ENCODE results near the gene NCF2. TPM values are rescaled to one million over a fixed set of nuclear protein-coding genes. Genes with fewer than 3 reads are reported as not detected.

Gene NCF2
- total RNA-seq, 1 donor from 2014 or later, result 4.9 TPM

- FAIRE-seq, result no peak
- DNase-seq (ENCODE audit: low spot score in 2 of 2), result no peak
These were observed 76.0 kb downstream of the NCF2 start for GRCh38 chr1:183514235-183514634.

GRCh38 chr1:183512450-183512849 lies 77.8 kb downstream of the NCF2 start:
- FAIRE-seq (no peak), DNase-seq (ENCODE audit: low spot score in 2 of 2) (no peak)

- FAIRE-seq (no peak), DNase-seq (ENCODE audit: low spot score in 2 of 2) (no peak)
These were observed 81.6 kb downstream of the NCF2 start for GRCh38 chr1:183508694-183509093.

- FAIRE-seq (no peak), DNase-seq (ENCODE audit: low spot score in 2 of 2) (no peak)
These were observed 83.7 kb downstream of the NCF2 start for GRCh38 chr1:183506561-183506960.

Other genes starting within 250 kb of the NCF2 start
- 34.2 TPM for gene NMNAT2, start 172.1 kb downstream of the NCF2 start, total RNA-seq
- 19.2 TPM for gene SMG7, start 118.0 kb downstream of the NCF2 start, total RNA-seq
- 123 TPM for gene ARPC5, start 45.3 kb upstream of the NCF2 start, total RNA-seq
- gene APOBEC4, start 62.9 kb upstream of the NCF2 start, total RNA-seq, result not detected
- gene RGL1, start 214.7 kb upstream of the NCF2 start, total RNA-seq, result 40.4 TPM